GM18505 (cell line): ENCODE data around the gene EML6.

ENCODE experiments used
- ATAC-seq: cut with Tn5 transposase; IDR thresholded peaks from one replicate; pipeline ENCODE4 v1.9.1; 2021; ENCODE audit not compliant: unreplicated experiment
- POLR2A ChIP-seq: IDR thresholded peaks from 4 replicates; pipeline ENCODE4 v1.6.1; 2011; ENCODE audit warnings: borderline replicate concordance; ENCODE audit not compliant: insufficient read depth, insufficient read length; ENCODE audit errors: extremely low read depth

EML6 gene

GRCh38 chr2:55011831-55012671 lies 288.6 kb downstream of the EML6 start:
- no peak for ATAC-seq
- no peak for TF ChIP-seq POLR2A

- ATAC-seq: no peak
- no peak for TF ChIP-seq POLR2A
Measured at GRCh38 chr2:55012672-55013484, 289.4 kb downstream of the EML6 start.

- ATAC-seq: no peak
- no peak for TF ChIP-seq POLR2A
Measured at GRCh38 chr2:55013936-55014335, 290.5 kb downstream of the EML6 start.

GRCh38 chr2:55014962-55015939 lies 291.8 kb downstream of the EML6 start:
- no peak for ATAC-seq
- TF ChIP-seq POLR2A: no peak

- ATAC-seq: no peak
- TF ChIP-seq POLR2A: no peak
Measured at GRCh38 chr2:55017428-55017827, 294.0 kb downstream of the EML6 start.

- ATAC-seq: no peak
Measured at GRCh38 chr2:55017880-55018279, 294.4 kb downstream of the EML6 start.

GRCh38 chr2:55018619-55019018 lies 295.2 kb downstream of the EML6 start:
- ATAC-seq: no peak
- TF ChIP-seq POLR2A: no peak

More at GRCh38 chr2:55017880-55018279, 294.4 kb downstream of the EML6 start:
- no peak for TF ChIP-seq POLR2A

GRCh38 chr2:55019526-55020258 lies 296.2 kb downstream of the EML6 start:
- ATAC-seq: no peak
- TF ChIP-seq POLR2A: no peak
